ENCODE results near the gene SERPINI2. TPM values are rescaled to one million over a fixed set of nuclear protein-coding genes. Genes with fewer than 3 reads are reported as not detected.

SERPINI2 gene
- total RNA-seq, 1 experiment from 2014 or later = 0.22 TPM

DNA sequence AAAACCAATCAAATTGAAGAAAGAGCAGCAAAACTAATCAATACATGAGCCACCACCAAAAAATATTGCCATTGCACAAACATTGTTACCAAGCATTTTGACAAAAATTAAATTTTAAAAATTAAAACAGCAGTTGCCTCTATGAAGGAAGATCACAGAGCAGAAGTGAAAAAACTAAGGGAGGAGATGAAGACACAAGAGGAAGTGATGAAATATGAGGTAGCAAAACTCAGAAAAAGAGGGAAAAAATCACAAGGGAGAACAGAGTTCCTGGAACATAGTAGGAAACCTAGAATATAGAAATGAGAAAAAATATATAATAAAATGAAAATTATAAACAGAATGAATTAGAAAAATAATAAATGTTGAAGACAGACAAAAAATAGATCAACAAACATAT, 7.3 kb upstream of the SERPINI2 start:
- H2BK120ac ChIP-seq (ENCODE audit: low read depth, low read length, poor library complexity, severe bottlenecking) = no peak overlapping the region
- H3K27me3 Mint-ChIP-seq (ENCODE audit: low read depth) = no peaks in the 10 kb centered on the region
- H4K20me1 ChIP-seq (ENCODE audit: control insufficient read depth, insufficient read depth, insufficient read length) = no peaks in the 10 kb centered on the region

More for the DNA sequence above, 7.3 kb upstream of the SERPINI2 start:
- Histone ChIP-seq H2BK15ac (ENCODE audit: low read depth, low read length) (no peak overlapping the region), H3K14ac (ENCODE audit: insufficient read depth, low read length) (no peak overlapping the region), H4K8ac (replicated peaks; ENCODE audit: insufficient read length, low read depth, low read length) (no peak overlapping the region), H3K18ac (ENCODE audit: insufficient read length, low read depth, low read length) (no peak overlapping the region), H3K9ac (ENCODE audit: extremely low read depth, insufficient read length, low read length) (no peak overlapping the region), H3K23ac (ENCODE audit: insufficient read length, low read depth, low read length) (no peak overlapping the region), H3K4me1 (ENCODE audit: insufficient read depth, low read length) (no peaks in the 10 kb centered on the region), H2BK5ac (ENCODE audit: insufficient read length, low read length) (no peak overlapping the region), H2BK12ac (ENCODE audit: insufficient read length, low read depth, low read length) (no peak overlapping the region), H3K27me3 (ENCODE audit: insufficient read depth, low read length) (no peaks in the 10 kb centered on the region), H3K79me2 (ENCODE audit: insufficient read depth, low read length) (no peaks in the 10 kb centered on the region), H3K79me1 (ENCODE audit: insufficient read depth, low read depth, low read length, poor library complexity, severe bottlenecking) (no peaks in the 10 kb centered on the region), H3K4ac (ENCODE audit: low read depth, low read length) (no peak overlapping the region), H3K4me2 (ENCODE audit: insufficient read depth, insufficient read length, low read length) (no peak overlapping the region), H3K56ac (ENCODE audit: insufficient read length, low read depth, low read length) (no peak overlapping the region), H4K91ac (ENCODE audit: insufficient read length, low read depth, low read length) (no peak overlapping the region), H2AFZ (ENCODE audit: low read length) (no peak overlapping the region), H3K23me2 (ENCODE audit: insufficient read length, low read depth, low read length, poor library complexity, severe bottlenecking) (no peaks in the 10 kb centered on the region), H4K5ac (ENCODE audit: insufficient read length, low read depth, low read length) (no peak overlapping the region), H2AK5ac (ENCODE audit: insufficient read length, low read length) (no peak overlapping the region), H3K27ac (ENCODE audit: insufficient read length, low read depth, low read length) (no peak overlapping the region), H3T11ph (ENCODE audit: low read length) (no peak overlapping the region), H2BK20ac (ENCODE audit: low read depth, low read length, poor library complexity, severe bottlenecking) (no peak overlapping the region), H3K9me3 (ENCODE audit: control insufficient read depth, low read depth, low read length) (no peaks in the 10 kb centered on the region)
- Mint-ChIP-seq H3K4me1 (no peaks in the 10 kb centered on the region), H3K36me3 (ENCODE audit: insufficient read depth in 1 of 3, low read depth in 3 of 3) (no peaks in the 10 kb centered on the region), H3K27ac (no peak overlapping the region), H3K4me3 (no peak overlapping the region), H3K9me3 (no peaks in the 10 kb centered on the region)
- TF ChIP-seq, protein P1, sequence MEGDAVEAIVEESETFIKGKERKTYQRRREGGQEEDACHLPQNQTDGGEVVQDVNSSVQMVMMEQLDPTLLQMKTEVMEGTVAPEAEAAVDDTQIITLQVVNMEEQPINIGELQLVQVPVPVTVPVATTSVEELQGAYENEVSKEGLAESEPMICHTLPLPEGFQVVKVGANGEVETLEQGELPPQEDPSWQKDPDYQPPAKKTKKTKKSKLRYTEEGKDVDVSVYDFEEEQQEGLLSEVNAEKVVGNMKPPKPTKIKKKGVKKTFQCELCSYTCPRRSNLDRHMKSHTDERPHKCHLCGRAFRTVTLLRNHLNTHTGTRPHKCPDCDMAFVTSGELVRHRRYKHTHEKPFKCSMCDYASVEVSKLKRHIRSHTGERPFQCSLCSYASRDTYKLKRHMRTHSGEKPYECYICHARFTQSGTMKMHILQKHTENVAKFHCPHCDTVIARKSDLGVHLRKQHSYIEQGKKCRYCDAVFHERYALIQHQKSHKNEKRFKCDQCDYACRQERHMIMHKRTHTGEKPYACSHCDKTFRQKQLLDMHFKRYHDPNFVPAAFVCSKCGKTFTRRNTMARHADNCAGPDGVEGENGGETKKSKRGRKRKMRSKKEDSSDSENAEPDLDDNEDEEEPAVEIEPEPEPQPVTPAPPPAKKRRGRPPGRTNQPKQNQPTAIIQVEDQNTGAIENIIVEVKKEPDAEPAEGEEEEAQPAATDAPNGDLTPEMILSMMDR (conservative IDR thresholded peaks at IDR 0.05) = no peak
- no peak for DNase-seq
